IMR-90 (cell line): ENCODE results near the gene CHST10. TPM values are rescaled to one million over a fixed set of nuclear protein-coding genes. Genes with fewer than 3 reads are reported as not detected.

Experiments used
- ATAC-seq: fragments of 200-7000 bp; cut with Tn5 transposase; 2 replicates; pipeline ENCODE4 v1.9.1; 2020; ENCODE audit warnings: low read depth, mild to moderate bottlenecking, moderate library complexity
- BruUV-seq: library from RNA; stranded (reverse); fragments of 400-500 nt; replicated peaks from 2 replicates; lab custom pipeline; 2021; lab: Mats Ljungman, UMichigan
- CTCF ChIA-PET: fragments of 300-600 bp; formaldehyde crosslinking; extraction: SDS; loops from one replicate; lab custom pipeline; 2021; ENCODE audit warnings: antibody characterized with exemption; lab: Yijun Ruan, JAX
- POLR2A ChIA-PET: fragments of 300-600 bp; sonication (Branson Sonifier 250); formaldehyde crosslinking; loops from one replicate; lab custom pipeline; 2022; ENCODE audit warnings: antibody characterized with exemption; ENCODE audit not compliant: unreplicated experiment; lab: Charles Lee
- DNase-seq: peaks from one replicate; pipeline ENCODE4 v3.0.0; 2013
- H2AFZ ChIP-seq: replicated peaks from 2 replicates; pipeline ENCODE3; 2013; ENCODE audit warnings: low read length, mild to moderate bottlenecking; ENCODE audit not compliant: poor library complexity
- H2AK5ac ChIP-seq: 2 replicates; pipeline ENCODE4 v1.6.1; 2013; ENCODE audit warnings: low read depth, low read length, inconsistent platforms
- H2AK9ac ChIP-seq: replicated peaks from 2 replicates; pipeline ENCODE3; 2013; ENCODE audit warnings: mild to moderate bottlenecking, low read depth, low read length, moderate library complexity; ENCODE audit not compliant: poor library complexity
- H2BK120ac ChIP-seq: 2 replicates; pipeline ENCODE4 v1.6.1; 2013; ENCODE audit warnings: low read depth, low read length, inconsistent platforms
- H2BK15ac ChIP-seq: 3 replicates; pipeline ENCODE4 v1.6.1; 2013; ENCODE audit warnings: low read depth, low read length, inconsistent platforms
- H2BK20ac ChIP-seq: 2 replicates; pipeline ENCODE4 v1.6.1; 2013; ENCODE audit warnings: low read depth, mild to moderate bottlenecking, inconsistent platforms, low read length, moderate library complexity
- H2BK5ac ChIP-seq: 2 replicates; pipeline ENCODE4 v1.6.1; 2013; ENCODE audit warnings: mild to moderate bottlenecking, low read depth, low read length, inconsistent platforms; ENCODE audit not compliant: poor library complexity, severe bottlenecking
- H3K14ac ChIP-seq: replicated peaks from 2 replicates; pipeline ENCODE4 v1.6.1; 2013; ENCODE audit warnings: low read depth, low read length, inconsistent platforms
- H3K18ac ChIP-seq: 2 replicates; pipeline ENCODE4 v1.6.1; 2013; ENCODE audit warnings: low read depth, low read length, control low read depth
- H3K23ac ChIP-seq: 2 replicates; pipeline ENCODE4 v1.6.1; 2013; ENCODE audit warnings: low read depth, low read length, inconsistent platforms
- H3K27ac ChIP-seq: 2 replicates; pipeline ENCODE4 v1.5.1; 2013; ENCODE audit warnings: mild to moderate bottlenecking, control low read depth, low read length; ENCODE audit not compliant: insufficient read depth
- H3K27me3 ChIP-seq: 2 replicates; pipeline ENCODE4 v1.6.1; 2013; ENCODE audit warnings: low read length; ENCODE audit not compliant: control insufficient read depth, insufficient read depth
- H3K36me3 ChIP-seq: 2 replicates; pipeline ENCODE4 v1.6.1; 2013; ENCODE audit warnings: low read length, mixed read lengths; ENCODE audit not compliant: control insufficient read depth, insufficient read depth
- H3K4ac ChIP-seq: 2 replicates; pipeline ENCODE4 v1.6.1; 2013; ENCODE audit warnings: low read depth, low read length, inconsistent platforms
- H3K4me1 ChIP-seq: 2 replicates; pipeline ENCODE4 v1.6.1; 2013; ENCODE audit warnings: low read length, mixed read lengths; ENCODE audit not compliant: control insufficient read depth, insufficient read depth
- H3K4me2 ChIP-seq: 2 replicates; pipeline ENCODE4 v1.6.1; 2013; ENCODE audit warnings: low read depth, mild to moderate bottlenecking, control low read depth, low read length, moderate library complexity
- H3K4me3 ChIP-seq: 2 replicates; pipeline ENCODE4 v1.5.1; 2013; ENCODE audit warnings: low read depth, mild to moderate bottlenecking, control low read depth, low read length, moderate library complexity; ENCODE audit not compliant: insufficient read depth
- H3K56ac ChIP-seq: 2 replicates; pipeline ENCODE4 v1.6.1; 2013; ENCODE audit warnings: low read length, inconsistent platforms; ENCODE audit not compliant: insufficient read depth; ENCODE audit errors: extremely low read depth
- H3K79me1 ChIP-seq, 2 experiments: 2 replicates each; pipeline ENCODE4 v1.6.1; 2013; ENCODE audit warnings: low read length in 2 of 2, inconsistent platforms in 1 of 2, low read depth in 1 of 2
- H3K9ac ChIP-seq: 2 replicates; pipeline ENCODE4 v1.6.1; 2013; ENCODE audit warnings: low read depth, low read length, control low read depth
- H3K9me1 ChIP-seq: 2 replicates; pipeline ENCODE4 v1.6.1; 2013; ENCODE audit warnings: low read length, inconsistent platforms; ENCODE audit not compliant: insufficient read depth
- H3K9me3 ChIP-seq: 2 replicates; pipeline ENCODE4 v1.6.1; 2013; ENCODE audit warnings: low read length; ENCODE audit not compliant: control insufficient read depth, insufficient read depth
- H4K20me1 ChIP-seq: 2 replicates; pipeline ENCODE4 v1.6.1; 2013; ENCODE audit warnings: low read length, inconsistent platforms; ENCODE audit not compliant: insufficient read depth
- H4K5ac ChIP-seq: 2 replicates; pipeline ENCODE4 v1.6.1; 2013; ENCODE audit warnings: mild to moderate bottlenecking, low read depth, low read length, control low read depth
- H4K8ac ChIP-seq, 2 experiments: 2 replicates each; pipeline ENCODE4 v1.6.1; 2013; ENCODE audit warnings: low read depth in 2 of 2, low read length in 2 of 2, control low read depth in 1 of 2, inconsistent platforms in 1 of 2
- H4K91ac ChIP-seq: 2 replicates; pipeline ENCODE4 v1.6.1; 2013; ENCODE audit warnings: low read depth, low read length, inconsistent platforms; ENCODE audit not compliant: insufficient read depth
- BHLHE40 ChIP-seq: fragments of 150-350 bp; IDR thresholded peaks from 2 replicates; pipeline ENCODE4 v1.6.1; 2016; ENCODE audit warnings: mild to moderate bottlenecking, low read depth, low read length
- CEBPB ChIP-seq: IDR thresholded peaks from 2 replicates; pipeline ENCODE4 v1.6.1; 2012; ENCODE audit warnings: low read depth, low read length, improper control_type of control experiment
- CHD1 ChIP-seq: IDR thresholded peaks from 2 replicates; pipeline ENCODE4 v1.6.1; 2012; ENCODE audit warnings: low read depth, low read length, improper control_type of control experiment
- CTCF ChIP-seq: conservative IDR thresholded peaks from 2 replicates; pipeline ENCODE4 v1.5.1; 2012; ENCODE audit warnings: mild to moderate bottlenecking, low read depth, low read length, improper control_type of control experiment
- ELK1 ChIP-seq: fragments of 150-350 bp; IDR thresholded peaks from 2 replicates; pipeline ENCODE4 v1.6.1; 2016; ENCODE audit warnings: low read depth, mild to moderate bottlenecking, low read length, moderate library complexity, borderline replicate concordance
- FOS ChIP-seq: fragments of 150-350 bp; IDR thresholded peaks from 2 replicates; pipeline ENCODE4 v1.6.1; 2016; ENCODE audit warnings: low read depth, low read length
- MAFK ChIP-seq: IDR thresholded peaks from 2 replicates; pipeline ENCODE4 v1.6.1; 2012; ENCODE audit warnings: low read depth, low read length, improper control_type of control experiment
- MAZ ChIP-seq: IDR thresholded peaks from 2 replicates; pipeline ENCODE4 v1.6.1; 2012; ENCODE audit warnings: low read depth, mild to moderate bottlenecking, low read length, improper control_type of control experiment, moderate library complexity, borderline replicate concordance
- MXI1 ChIP-seq: IDR thresholded peaks from 2 replicates; pipeline ENCODE4 v1.6.1; 2012; ENCODE audit warnings: low read depth, mild to moderate bottlenecking, low read length, moderate library complexity, borderline replicate concordance
- NFE2L2 ChIP-seq: fragments of 150-350 bp; IDR thresholded peaks from 2 replicates; pipeline ENCODE4 v1.6.1; 2016; ENCODE audit warnings: low read depth, mild to moderate bottlenecking, low read length
- POLR2A ChIP-seq: IDR thresholded peaks from 2 replicates; pipeline ENCODE4 v1.6.1; 2012; ENCODE audit warnings: mild to moderate bottlenecking, low read depth, low read length
- RAD21 ChIP-seq: IDR thresholded peaks from 2 replicates; pipeline ENCODE4 v1.6.1; 2012; ENCODE audit warnings: low read length, improper control_type of control experiment
- RCOR1 ChIP-seq: IDR thresholded peaks from 2 replicates; pipeline ENCODE4 v1.6.1; 2012; ENCODE audit warnings: mild to moderate bottlenecking, low read length, improper control_type of control experiment; ENCODE audit not compliant: insufficient replicate concordance
- RFX5 ChIP-seq: IDR thresholded peaks from 2 replicates; pipeline ENCODE4 v1.8.0; 2012; ENCODE audit warnings: low read depth, mild to moderate bottlenecking, low read length, moderate library complexity
- SMC3 ChIP-seq: fragments of 150-350 bp; IDR thresholded peaks from 2 replicates; pipeline ENCODE4 v1.6.1; 2016; ENCODE audit warnings: low read depth, mild to moderate bottlenecking, antibody characterized with exemption, low read length, moderate library complexity
- USF2 ChIP-seq: fragments of 150-350 bp; IDR thresholded peaks from 2 replicates; pipeline ENCODE4 v1.6.1; 2017; ENCODE audit warnings: mild to moderate bottlenecking, antibody characterized with exemption, low read length, low read depth
- WGBS, 2 experiments: methylation state at CpG; one replicate each; pipeline versions ENCODE4 v1.1.5 to v1.1.7; 2013; ENCODE audit warnings: missing lambda C conversion rate in 2 of 2; ENCODE audit not compliant: insufficient read length in 1 of 2; ENCODE audit errors: extremely low coverage in 2 of 2; 5-methylcytosine and 5-hydroxymethylcytosine counted together
- dilution Hi-C: fragments of 300-500 bp; cut with HindIII; formaldehyde crosslinking; loops from one replicate; pipeline ENCODE4 v1.14.3; 2018; ENCODE audit warnings: low sequenced_read_pairs; ENCODE audit not compliant: unreplicated experiment
- in situ Hi-C: fragments of 300-500 bp; cut with MboI; formaldehyde crosslinking; loops from 3 replicates; pipeline ENCODE4 v1.14.3; 2019; ENCODE audit warnings: low sequenced_read_pairs, inconsistent platforms, mixed read lengths
- intact Hi-C: fragments of 100-400 bp; cut with micrococcal nuclease; formaldehyde crosslinking; loops from 2 replicates; pipeline ENCODE4 v1.10.0; 2022
- polyA plus RNA-seq, 3 experiments: library from polyadenylated mRNA; depleted of rRNA; stranded (reverse); fragments of >200 nt; gene quantifications; 2 replicates each; pipeline ENCODE4 v1.2.3, GENCODE V29; 2012; ENCODE audit warnings: low replicate concordance in 1 of 3
- total RNA-seq: library from RNA; depleted of rRNA; stranded (reverse); fragments of >200 nt; gene quantifications from 2 replicates; pipeline ENCODE4 v1.2.3, GENCODE V29; 2012

The CHST10 gene
- total and polyA plus RNA-seq, 2 of the 4 experiments (the other 2 are of a cell fraction): 6.9 to 8.6 TPM

DNA sequence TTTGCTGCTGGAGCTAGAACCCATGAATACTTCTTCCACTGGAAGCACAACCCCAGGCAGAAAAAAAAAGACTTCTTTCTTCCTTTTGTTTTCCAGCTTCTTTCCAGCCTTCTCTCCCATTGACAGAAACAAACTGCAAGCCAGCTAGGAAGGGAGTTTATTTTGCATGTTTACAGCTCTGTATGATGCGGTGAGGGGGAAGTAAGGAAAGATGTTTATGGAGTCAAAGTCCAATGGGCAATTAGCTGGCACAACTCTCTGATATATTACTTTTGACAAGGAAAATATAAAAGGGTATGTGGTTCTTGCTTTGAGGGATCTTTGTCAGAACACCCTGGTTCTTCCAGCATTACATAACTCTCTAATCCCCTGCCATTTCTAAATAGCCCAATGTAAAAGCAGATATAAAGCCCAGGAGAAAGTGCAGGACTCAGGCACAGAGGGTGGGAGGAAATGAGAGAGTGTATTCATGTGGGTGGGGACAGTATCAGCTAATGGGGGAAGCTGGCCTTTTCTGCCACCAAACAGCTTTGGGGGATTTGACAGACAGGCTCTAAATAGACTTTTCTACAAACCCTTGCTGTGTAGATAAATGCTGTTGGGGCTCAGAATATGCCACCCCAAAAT, 43.5 kb upstream of the CHST10 start:
- H3K9me1 ChIP-seq: no peaks in the 10 kb centered on the region
- H2AFZ ChIP-seq: no peak overlapping the region
- H3K79me1 ChIP-seq: no peaks in the 10 kb centered on the region
- no peak overlapping the region for H3K56ac ChIP-seq
- H3K27ac ChIP-seq: no peak overlapping the region
- no peak for ATAC-seq
- TF ChIP-seq BHLHE40: no peak
- TF ChIP-seq FOS: no peak
- TF ChIP-seq SMC3: no peak
- TF ChIP-seq RAD21: no peak
- no peak for TF ChIP-seq RFX5
- TF ChIP-seq MAZ: no peak
- no peak for TF ChIP-seq MXI1
- TF ChIP-seq CEBPB: no peak
- TF ChIP-seq CHD1: no peak
- TF ChIP-seq RCOR1: no peak
- TF ChIP-seq MAFK: no peak
- TF ChIP-seq POLR2A: no peak
- TF ChIP-seq ELK1: no peak
- TF ChIP-seq USF2: no peak
- no peak for TF ChIP-seq CTCF
- TF ChIP-seq NFE2L2: no peak
- no peak overlapping the region for H2BK20ac ChIP-seq
- H2AK5ac ChIP-seq: no peak overlapping the region
- CTCF ChIA-PET: interaction anchor here (0.7 kb wide), 1 partner anchor 9 kb away, joined by 4 read pairs; no protein-coding TSS in a partner anchor
- H4K5ac ChIP-seq: no peak overlapping the region
- H3K9ac ChIP-seq: no peak overlapping the region
- H4K91ac ChIP-seq: no peak overlapping the region
- H2BK120ac ChIP-seq: no peak overlapping the region
- H3K9me3 ChIP-seq: peaks cover 4% of the 10 kb centered on the region; the same call in 1 of the 2 replicates
- no peak overlapping the region for H3K4ac ChIP-seq
- WGBS, 2 experiments: no CpG with 5 or more reads among the region's 1 CpG
- H4K8ac ChIP-seq: no peak overlapping the region
- no peaks in the 10 kb centered on the region for H3K27me3 ChIP-seq
- H4K20me1 ChIP-seq: no peaks in the 10 kb centered on the region
- H3K4me3 ChIP-seq: no peak overlapping the region
- DNase-seq: no peak
- no peak overlapping the region for H2BK15ac ChIP-seq
- H3K23ac ChIP-seq: no peak overlapping the region
- BruUV-seq: no TSS peak
- in situ Hi-C loops (no loop called here), dilution Hi-C loops (no loop called here), intact Hi-C loops (no loop called here)
- H3K4me2 ChIP-seq: no peak overlapping the region
- no peak overlapping the region for H2AK9ac ChIP-seq
- no peak overlapping the region for H2BK5ac ChIP-seq
- POLR2A ChIA-PET: no interaction called here
- no peaks in the 10 kb centered on the region for H3K36me3 ChIP-seq
- H3K4me1 ChIP-seq: no peaks in the 10 kb centered on the region
- no peak overlapping the region for H3K14ac ChIP-seq
- H3K18ac ChIP-seq: no peak overlapping the region
